ENCODE data around the gene BTBD2. TPM values are rescaled to one million over a fixed set of nuclear protein-coding genes. Genes with fewer than 3 reads are reported as not detected.
A peak's percentile ranks its signal among the peaks of the same experiment; 100 is the strongest.

Gene BTBD2
- total and polyA plus RNA-seq, 2 experiments from 2014 or later = 23.8 to 130 TPM

- peaks cover 19% of the 10 kb centered on the region for H3F3A ChIP-seq (replicated peaks; ENCODE audit: low read depth)
- H3K27me3 Mint-ChIP-seq (ENCODE audit: insufficient read depth, low read depth, poor library complexity) = peaks cover 12% of the 10 kb centered on the region
- peaks cover 6% of the 10 kb centered on the region; the same call in 1 of the 2 replicates for H3K36me3 ChIP-seq (ENCODE audit: insufficient read depth)
- no peaks in the 10 kb centered on the region for H3K79me2 ChIP-seq (replicated peaks; ENCODE audit: insufficient read depth)
- no peaks in the 10 kb centered on the region for H3K27me3 ChIP-seq (ENCODE audit: insufficient read depth)
- TF ChIP-seq ZNF114 (CRISPR knock-in tag; IDR thresholded peaks at IDR 0.05) (no peak), STAT1 (IDR thresholded peaks at IDR 0.05; ENCODE audit: unreplicated experiment) (no peak), ETS1 (IDR thresholded peaks at IDR 0.05) (no peak), EZH2 (IDR thresholded peaks at IDR 0.05; ENCODE audit: low read depth, unreplicated experiment) (no peak), EZH2phosphoT487 (IDR thresholded peaks at IDR 0.05; ENCODE audit: unreplicated experiment) (no peak), ZNF462 (CRISPR knock-in tag; IDR thresholded peaks at IDR 0.05) (no peak), CTCF (conservative IDR thresholded peaks at IDR 0.05; ENCODE audit: low read depth in 2 of 2) (no peak), REST (IDR thresholded peaks at IDR 0.05; ENCODE audit: unreplicated experiment) (no peak), POLR2AphosphoS5 (IDR thresholded peaks at IDR 0.05; ENCODE audit: low read depth) (no peak), CREB1 (CRISPR knock-in tag; IDR thresholded peaks at IDR 0.05; ENCODE audit: low read depth) (no peak), JUNB (IDR thresholded peaks at IDR 0.05; ENCODE audit: unreplicated experiment) (no peak), ZNF331 (CRISPR knock-in tag; IDR thresholded peaks at IDR 0.05; ENCODE audit: low read depth) (no peak), NANOG (IDR thresholded peaks at IDR 0.05; ENCODE audit: borderline replicate concordance) (no peak)
- H3K4me1 ChIP-seq (ENCODE audit: insufficient read depth) = no peaks in the 10 kb centered on the region
- ATAC-seq (peak; percentile 78), DNase-seq (ENCODE audit: low spot score) (peak; percentile 85)
- H3K27ac Mint-ChIP-seq = no peak overlapping the region
- H3K9me3 Mint-ChIP-seq = peaks cover 6% of the 10 kb centered on the region; the same call in 2 of the 3 replicates
- H3K27ac ChIP-seq (ENCODE audit: low read depth) = no peak overlapping the region
- no peaks in the 10 kb centered on the region for H3K4me1 Mint-ChIP-seq
- peaks cover 10% of the 10 kb centered on the region for H4K20me1 ChIP-seq (replicated peaks; ENCODE audit: insufficient read depth)
- no peak overlapping the region for H2AFZ ChIP-seq
- no peak overlapping the region for H3K4me2 ChIP-seq
- 0 out of 2 replicates have a peak, but pooled peaks cover 4% of the 10 kb centered on the region for H3K9me2 ChIP-seq (ENCODE audit: insufficient read depth)
- no peak overlapping the region for H3K4me3 ChIP-seq
- H3K36me3 Mint-ChIP-seq (ENCODE audit: low read depth) = peaks cover 49% of the 10 kb centered on the region
- H3K4me3 Mint-ChIP-seq = no peak overlapping the region
Measured at GRCh38 chr19:1992759-1993260, 22.7 kb downstream of the BTBD2 start.
